H1 (cell line): ENCODE data around the gene ACRV1. TPM values are rescaled to one million over a fixed set of nuclear protein-coding genes. Genes with fewer than 3 reads are reported as not detected.

Experiments used
- CTCF ChIA-PET: fragments of 300-600 bp; sonication (Branson Sonifier 250); formaldehyde crosslinking; loops from one replicate; lab custom pipeline; 2021; ENCODE audit not compliant: partially characterized antibody; lab: Charles Lee
- POLR2A ChIA-PET: fragments of 300-600 bp; sonication (Branson Sonifier 250); formaldehyde crosslinking; loops from one replicate; lab custom pipeline; 2021; ENCODE audit warnings: inconsistent platforms; ENCODE audit not compliant: partially characterized antibody; lab: Charles Lee
- DNase-seq, 2 experiments: peaks; one replicate each; pipeline versions ENCODE4 v3.0.0 to v3.0.0-alpha.2; 2010 to 2022; ENCODE audit warnings: low spot score in 2 of 2, low read depth in 1 of 2, mixed read lengths in 1 of 2
- FAIRE-seq: peaks from 2 replicates; lab custom pipeline; 2011; peaks lifted over from hg19 to GRCh38; lab: Jason Lieb, UNC
- H2AFZ ChIP-seq: 2 replicates; pipeline ENCODE4 v1.8.1; 2012; ENCODE audit warnings: low read length, inconsistent platforms
- H2AK5ac ChIP-seq: 2 replicates; pipeline ENCODE4 v1.6.1; 2013; ENCODE audit warnings: low read depth, low read length
- H2BK120ac ChIP-seq: replicated peaks from 2 replicates; pipeline ENCODE3; 2013; ENCODE audit warnings: low read depth, low read length, inconsistent platforms
- H2BK12ac ChIP-seq: 2 replicates; pipeline ENCODE4 v1.6.1; 2013; ENCODE audit warnings: low read depth, low read length
- H2BK15ac ChIP-seq: 2 replicates; pipeline ENCODE4 v1.6.1; 2013; ENCODE audit warnings: low read length
- H2BK20ac ChIP-seq: 2 replicates; pipeline ENCODE4 v1.6.1; 2013; ENCODE audit warnings: low read length
- H2BK5ac ChIP-seq: 2 replicates; pipeline ENCODE4 v1.6.1; 2013; ENCODE audit warnings: low read depth, low read length
- H3K14ac ChIP-seq: 2 replicates; pipeline ENCODE4 v1.6.1; 2013; ENCODE audit warnings: inconsistent platforms; ENCODE audit not compliant: insufficient read length
- H3K18ac ChIP-seq: 2 replicates; pipeline ENCODE4 v1.6.1; 2013; ENCODE audit warnings: low read length; ENCODE audit errors: extremely low read depth
- H3K23ac ChIP-seq: 2 replicates; pipeline ENCODE4 v1.6.1; 2013; ENCODE audit warnings: inconsistent platforms; ENCODE audit not compliant: insufficient read length
- H3K23me2 ChIP-seq: 2 replicates; pipeline ENCODE4 v1.6.1; 2013; ENCODE audit warnings: low read depth, low read length
- H3K27ac ChIP-seq: 2 replicates; pipeline ENCODE4 v1.6.1; 2011; ENCODE audit warnings: low read depth, low read length, inconsistent platforms
- H3K27me3 ChIP-seq, 4 experiments: replicated peaks in 1 of 4; 1 replicate in 1 of 4; 2 replicates in 3 of 4; pipeline versions ENCODE4 v1.6.1 to v1.8.1; 2011 to 2013; ENCODE audit warnings: low read length in 3 of 4, mild to moderate bottlenecking in 3 of 4, inconsistent platforms in 2 of 4, mixed read lengths in 2 of 4, moderate library complexity in 1 of 4; ENCODE audit not compliant: control insufficient read depth in 3 of 4, insufficient read depth in 3 of 4; ENCODE audit errors: extremely low read depth in 1 of 4
- H3K36me3 ChIP-seq, 4 experiments: 2 replicates each; pipeline versions ENCODE4 v1.6.1 to v1.8.1; 2011 to 2013; ENCODE audit warnings: mild to moderate bottlenecking in 4 of 4, low read length in 3 of 4, moderate library complexity in 2 of 4, control low read depth in 1 of 4, inconsistent platforms in 1 of 4; ENCODE audit not compliant: insufficient read depth in 4 of 4, control insufficient read depth in 2 of 4
- H3K4ac ChIP-seq: replicated peaks from 2 replicates; pipeline ENCODE3; 2013; ENCODE audit warnings: low read length, low read depth, mixed read lengths, inconsistent platforms; ENCODE audit not compliant: insufficient read length
- H3K4me1 ChIP-seq, 4 experiments: replicated peaks in 1 of 4; 1 replicate in 1 of 4; 2 replicates in 3 of 4; pipeline versions ENCODE4 v1.6.1 to v1.8.1; 2011 to 2013; ENCODE audit warnings: low read length in 3 of 4, inconsistent platforms in 2 of 4, mixed read lengths in 1 of 4; ENCODE audit not compliant: insufficient read depth in 4 of 4, control insufficient read depth in 3 of 4
- H3K4me2 ChIP-seq, 2 experiments: 2 replicates each; pipeline versions ENCODE4 v1.6.1 to v1.8.1; 2011 to 2013; ENCODE audit warnings: low read depth in 2 of 2, low read length in 2 of 2, control low read depth in 1 of 2, inconsistent platforms in 1 of 2, mild to moderate bottlenecking in 1 of 2; ENCODE audit not compliant: insufficient read depth in 1 of 2
- H3K4me3 ChIP-seq, 4 experiments: fragments of 200-600, 300-600 bp in 1 of 4; sonication (generic), shearing (Covaris generic), sonication (Bioruptor Twin) in 1 of 4; 2 replicates each; pipeline versions ENCODE4 v1.5.1 to v1.8.1; 2011 to 2016; ENCODE audit warnings: low read length in 4 of 4, low read depth in 3 of 4, control low read depth in 2 of 4, inconsistent platforms in 2 of 4, mild to moderate bottlenecking in 2 of 4, mixed read lengths in 1 of 4, moderate library complexity in 1 of 4; ENCODE audit not compliant: insufficient read depth in 2 of 4; ENCODE audit errors: extremely low read depth in 1 of 4
- H3K56ac ChIP-seq: replicated peaks from 2 replicates; pipeline ENCODE3; 2013; ENCODE audit warnings: low read depth, mild to moderate bottlenecking, mixed read lengths, low read length, inconsistent platforms; ENCODE audit not compliant: insufficient read length
- H3K79me1 ChIP-seq: 2 replicates; pipeline ENCODE4 v1.6.1; 2013; ENCODE audit warnings: low read depth, low read length, control low read depth
- H3K79me2 ChIP-seq, 2 experiments: 2 replicates each; pipeline versions ENCODE4 v1.6.1 to v1.8.1; 2012 to 2013; ENCODE audit warnings: low read length in 2 of 2, mild to moderate bottlenecking in 2 of 2, inconsistent platforms in 1 of 2; ENCODE audit not compliant: insufficient read depth in 2 of 2, control insufficient read depth in 1 of 2
- H3K9ac ChIP-seq, 4 experiments: replicated peaks in 1 of 4; 1 replicate in 1 of 4; 2 replicates in 3 of 4; pipeline versions ENCODE4 v1.6.1 to v1.8.1; 2011 to 2013; ENCODE audit warnings: low read depth in 3 of 4, low read length in 3 of 4, control low read depth in 2 of 4, mild to moderate bottlenecking in 2 of 4, moderate library complexity in 2 of 4, inconsistent platforms in 1 of 4; ENCODE audit errors: extremely low read depth in 1 of 4
- H3K9me3 ChIP-seq, 2 experiments: 2 replicates each; pipeline versions ENCODE4 v1.6.1 to v1.8.1; 2012 to 2013; ENCODE audit warnings: mild to moderate bottlenecking in 2 of 2, moderate library complexity in 2 of 2, control low read depth in 1 of 2, inconsistent platforms in 1 of 2, low read depth in 1 of 2, low read length in 1 of 2, mixed read lengths in 1 of 2; ENCODE audit not compliant: insufficient read depth in 2 of 2
- H4K20me1 ChIP-seq, 2 experiments: replicated peaks in 1 of 2; 2 replicates each; pipeline versions ENCODE3 to v1.8.1; 2011 to 2013; ENCODE audit warnings: inconsistent platforms in 2 of 2, low read length in 2 of 2, mild to moderate bottlenecking in 1 of 2; ENCODE audit not compliant: insufficient read depth in 2 of 2, control insufficient read depth in 1 of 2
- H4K5ac ChIP-seq: 2 replicates; pipeline ENCODE4 v1.6.1; 2013; ENCODE audit warnings: low read length, low read depth, mixed read lengths, inconsistent platforms; ENCODE audit not compliant: insufficient read length
- H4K8ac ChIP-seq: 2 replicates; pipeline ENCODE4 v1.8.0; 2013; ENCODE audit warnings: mild to moderate bottlenecking, moderate library complexity, low read length, inconsistent platforms; ENCODE audit not compliant: insufficient read depth; ENCODE audit errors: extremely low read depth
- H4K91ac ChIP-seq: replicated peaks from 2 replicates; pipeline ENCODE3; 2013; ENCODE audit warnings: low read length, mixed read lengths, inconsistent platforms; ENCODE audit not compliant: insufficient read length
- CBX5 ChIP-seq: fragments of 300-800, 300-1000 bp; sonication (generic); IDR thresholded peaks from 2 replicates; pipeline ENCODE4 v1.7.1; 2016; ENCODE audit warnings: antibody characterized with exemption, low read length, low read depth
- CTBP2 ChIP-seq: IDR thresholded peaks from 2 replicates; pipeline ENCODE4 v1.7.0; 2011; ENCODE audit warnings: borderline replicate concordance, mild to moderate bottlenecking, moderate library complexity, mixed read lengths, low read length; ENCODE audit not compliant: insufficient read depth, insufficient read length
- EGR1 ChIP-seq: IDR thresholded peaks from 2 replicates; pipeline ENCODE4 v1.6.1; 2011; ENCODE audit warnings: low read depth, low read length, borderline replicate concordance
- EP300 ChIP-seq, 2 experiments: IDR thresholded peaks; 1 replicate in 1 of 2; 2 replicates in 1 of 2; pipeline ENCODE4 v1.6.1; 2011 to 2012; ENCODE audit warnings: low read depth in 2 of 2, low read length in 2 of 2, mild to moderate bottlenecking in 2 of 2, borderline replicate concordance in 1 of 2, inconsistent platforms in 1 of 2, moderate library complexity in 1 of 2
- HDAC6 ChIP-seq: IDR thresholded peaks from one replicate; pipeline ENCODE4 v1.7.1; 2012; ENCODE audit warnings: low read depth, mild to moderate bottlenecking, inconsistent platforms, low read length, moderate library complexity
- KDM4A ChIP-seq: IDR thresholded peaks from one replicate; pipeline ENCODE4 v1.7.1; 2012; ENCODE audit warnings: low read depth, mild to moderate bottlenecking, moderate library complexity, low read length, inconsistent platforms; ENCODE audit not compliant: severe bottlenecking
- POLR2A ChIP-seq, 2 experiments: IDR thresholded peaks; 1 replicate in 1 of 2; 2 replicates in 1 of 2; pipeline ENCODE4 v1.6.1; 2011; ENCODE audit warnings: low read depth in 2 of 2, low read length in 2 of 2, mild to moderate bottlenecking in 2 of 2; ENCODE audit errors: control extremely low read depth in 1 of 2
- SAP30 ChIP-seq: fragments of 300-600 bp; sonication (generic); IDR thresholded peaks from 2 replicates; pipeline ENCODE4 v1.7.1; 2012; ENCODE audit warnings: low read length, moderate library complexity, mild to moderate bottlenecking, inconsistent platforms; ENCODE audit not compliant: insufficient read depth, insufficient replicate concordance
- TBP ChIP-seq: IDR thresholded peaks from 2 replicates; pipeline ENCODE4 v1.6.1; 2011; ENCODE audit warnings: low read depth, low read length, improper control_type of control experiment
- USF2 ChIP-seq: IDR thresholded peaks from 2 replicates; pipeline ENCODE4 v1.6.1; 2011; ENCODE audit warnings: low read length, improper control_type of control experiment
- WGBS, 2 experiments: shearing (Covaris generic) in 1 of 2; methylation state at CpG; one replicate each; pipeline versions ENCODE4 v1.1.6 to v1.1.7; 2013 to 2015; ENCODE audit warnings: low lambda C conversion rate in 2 of 2, mixed read lengths in 2 of 2, inconsistent platforms in 1 of 2, low coverage in 1 of 2, missing lambda C conversion rate in 1 of 2; ENCODE audit not compliant: insufficient replicate concordance in 2 of 2, insufficient coverage in 1 of 2, insufficient read length in 1 of 2; ENCODE audit errors: extremely low coverage in 1 of 2, missing lambda C conversion rate in 1 of 2; 5-methylcytosine and 5-hydroxymethylcytosine counted together
- polyA plus RNA-seq, 7 experiments: library from polyadenylated mRNA; depleted of rRNA in 3 of 7; stranded (reverse) in 5 of 7; unstranded in 2 of 7; fragments of >200 nt in 5 of 7; fragments of 200-250 nt in 2 of 7; gene quantifications; 1 replicate in 5 of 7; 2 replicates in 1 of 7; 4 replicates in 1 of 7; pipeline versions ENCODE4 v1.2.1 to v1.2.3, GENCODE V29; 2011 to 2013; ENCODE audit warnings: missing spikeins in 2 of 7, mixed read lengths in 2 of 7
- total RNA-seq: library from RNA; stranded (reverse); fragmentation: NEBNext Ultra II Directional; extraction: Animal tissue kit (Norgen Biotek cat#: 25700); gene quantifications from 2 replicates; pipeline ENCODE4 v1.2.1, GENCODE V29; 2021

The ACRV1 gene
- total and polyA plus RNA-seq, 2 of the 8 experiments (the other 6 are each of a cell fraction or from before 2014, with no cell fraction given): 0.06 TPM; not detected in 1

GRCh38 chr11:125662689-125663088, 18.0 kb downstream of the ACRV1 start:
- Histone ChIP-seq H4K5ac (no peak overlapping the region), H4K91ac (no peak overlapping the region), H2BK20ac (no peak overlapping the region), H3K4me3 (no peak overlapping the region), H3K4me2 (no peak overlapping the region), H3K23ac (no peak overlapping the region), H3K9me3 (no peaks in the 10 kb centered on the region), H3K27me3 (no peaks in the 10 kb centered on the region), H3K18ac (no peak overlapping the region), H3K79me1 (no peaks in the 10 kb centered on the region), H3K4ac (no peak overlapping the region), H2AK5ac (no peak overlapping the region), H2BK12ac (no peak overlapping the region), H2BK5ac (no peak overlapping the region), H3K56ac (no peak overlapping the region), H2BK120ac (no peak overlapping the region), H4K8ac (no peak overlapping the region), H3K9ac (no peak overlapping the region), H3K4me1 (no peaks in the 10 kb centered on the region), H3K23me2 (no peaks in the 10 kb centered on the region), H2AFZ (no peak overlapping the region), H3K27ac (no peak overlapping the region), H3K36me3 (peaks cover 2 to 54% (median 13%) of the 10 kb centered on the region in 4 experiments; a peak in 6 of 8 replicates), H3K14ac (no peak overlapping the region), H2BK15ac (no peak overlapping the region), H3K79me2 (peaks cover 0 to 35% of the 10 kb centered on the region in 2 experiments; a peak in 2 of 4 replicates), H4K20me1 (no peaks in the 10 kb centered on the region)
- DNase-seq (no peak), FAIRE-seq (no peak)
- POLR2A ChIA-PET: no interaction called here
- 85% methylated on average over 2 of the region's 2 CpGs; no CpG with 5 or more reads in 1 of the 2 experiments for WGBS, 2 experiments
- CTCF ChIA-PET: interaction anchor here (1.1 kb wide), 1 partner anchor 40 kb away, joined by 3 read pairs; no protein-coding TSS in a partner anchor
- TF ChIP-seq HDAC6 (no peak), CBX5 (no peak), USF2 (no peak), TBP (no peak), SAP30 (no peak), POLR2A (IDR thresholded peaks at IDR 0.05; ENCODE audit: control extremely low read depth in 1 of 2, low read depth in 2 of 2, low read length in 2 of 2) (no peak), EGR1 (no peak), EP300 (IDR thresholded peaks at IDR 0.05; ENCODE audit: borderline replicate concordance in 1 of 2, low read depth in 2 of 2, low read length in 2 of 2) (no peak), CTBP2 (no peak), KDM4A (no peak)
